Measurements from ENCODE around the gene PROSER3.

The PROSER3 gene

GRCh38 chr19:35739275-35740107, 18.5 kb upstream of the PROSER3 start:
- DNase-seq = no peak

- no peak for DNase-seq
Measured at GRCh38 chr19:35740108-35740422, 17.9 kb upstream of the PROSER3 start.

- peak; percentile 94 for DNase-seq
Measured at GRCh38 chr19:35740423-35741202, 17.4 kb upstream of the PROSER3 start.

GRCh38 chr19:35741203-35741515, 16.8 kb upstream of the PROSER3 start:
- no peak for DNase-seq

- peak; percentile 79 for DNase-seq
Measured at GRCh38 chr19:35742121-35742724, 15.8 kb upstream of the PROSER3 start, which contains the start of gene IGFLR1. IGFLR1 (minus strand) TSS chr19:35742452; CDS start chr19:35741180, 1,272 bp downstream.

- no peak for DNase-seq
Measured at GRCh38 chr19:35743640-35744429, 14.1 kb upstream of the PROSER3 start.

GRCh38 chr19:35744430-35745327, 13.3 kb upstream of the PROSER3 start:
- peak; percentile 95 for DNase-seq

GRCh38 chr19:35745328-35746086, 12.5 kb upstream of the PROSER3 start, which contains the start of the genes PSENEN and U2AF1L4:
PSENEN (plus strand) TSS chr19:35745651; CDS start chr19:35745931, 280 bp downstream.
U2AF1L4 (minus strand) TSS chr19:35745418; CDS start chr19:35745391, 27 bp downstream.
- peak; percentile 100 for DNase-seq

GRCh38 chr19:35746087-35746462, 11.9 kb upstream of the PROSER3 start:
- DNase-seq = no peak

GRCh38 chr19:35746531-35746930, 11.4 kb upstream of the PROSER3 start:
- DNase-seq = no peak

- peak; percentile 99 for DNase-seq
Measured at GRCh38 chr19:35748106-35749020, 9.6 kb upstream of the PROSER3 start, which contains the start of gene LIN37. LIN37 (plus strand) TSS chr19:35748576; CDS start chr19:35748725, 149 bp downstream.

GRCh38 chr19:35750167-35750566, 7.8 kb upstream of the PROSER3 start:
- no peak for DNase-seq

- no peak for DNase-seq
Measured at GRCh38 chr19:35751839-35752745, 5.9 kb upstream of the PROSER3 start.

- no peak for DNase-seq
Measured at GRCh38 chr19:35752746-35753350, 5.1 kb upstream of the PROSER3 start.

- DNase-seq = no peak
Measured at GRCh38 chr19:35753634-35754369, 4.2 kb upstream of the PROSER3 start.

GRCh38 chr19:35754370-35755130, 3.4 kb upstream of the PROSER3 start:
- no peak for DNase-seq

GRCh38 chr19:35755131-35755549, 2.8 kb upstream of the PROSER3 start:
- no peak for DNase-seq

All from CD4-positive, alpha-beta T cell treated with Interleukin-15 for 1 hour (primary cell).